Activated B cell treated with CpG ODN at 0.5 μM for 24 hours (primary cell): ENCODE results near the gene ORAI3. TPM values are rescaled to one million over a fixed set of nuclear protein-coding genes. Genes with fewer than 3 reads are reported as not detected.

Source experiments
- ATAC-seq: fragments of 200-7000 bp; cut with Tn5 transposase; one replicate; pipeline ENCODE4 v1.10.0; 2021; ENCODE audit warnings: low read depth, mild to moderate bottlenecking, moderate library complexity
- CTCF ChIA-PET: fragments of 350-600 bp; sonication (Branson Sonifier 250); formaldehyde crosslinking; loops from one replicate; lab custom pipeline; 2021; ENCODE audit warnings: antibody characterized with exemption; lab: Charles Lee
- POLR2A ChIA-PET: fragments of 350-600 bp; sonication (Branson Sonifier 250); formaldehyde crosslinking; loops from one replicate; lab custom pipeline; 2021; ENCODE audit warnings: antibody characterized with exemption; lab: Charles Lee
- DNase-seq: peaks from one replicate; pipeline ENCODE4 v3.0.0; 2022
- H3K27ac Mint-ChIP-seq: one replicate; pipeline ENCODE4 v1.8.0; 2020; ENCODE audit warnings: mixed read lengths
- H3K27me3 Mint-ChIP-seq: one replicate; pipeline ENCODE4 v1.8.0; 2021; ENCODE audit warnings: mixed read lengths
- H3K36me3 Mint-ChIP-seq: one replicate; pipeline ENCODE4 v1.8.0; 2021; ENCODE audit warnings: low read depth, mixed read lengths
- H3K4me1 Mint-ChIP-seq: one replicate; pipeline ENCODE4 v1.8.0; 2021; ENCODE audit warnings: mixed read lengths
- H3K4me3 Mint-ChIP-seq: one replicate; pipeline ENCODE4 v1.8.0; 2020; ENCODE audit warnings: mild to moderate bottlenecking, mixed read lengths
- H3K9me3 Mint-ChIP-seq: one replicate; pipeline ENCODE4 v1.8.0; 2020; ENCODE audit warnings: mixed read lengths
- CTCF ChIP-seq: fragments of 200-600 bp; IDR thresholded peaks from one replicate; pipeline ENCODE4 v1.8.0; 2022; ENCODE audit warnings: antibody characterized with exemption, mild to moderate bottlenecking
- intact Hi-C: fragments of 100-400 bp; cut with micrococcal nuclease; formaldehyde crosslinking; loops from one replicate; pipeline ENCODE4 v1.15.1; 2024
- total RNA-seq: library from RNA; stranded (reverse); gene quantifications from 2 replicates; pipeline ENCODE4 v1.2.3, GENCODE V29; 2022

The ORAI3 gene
- total RNA-seq, 1 donor from 2014 or later = 30.6 TPM

GRCh38 chr16:30957456-30958174 is 8.7 kb downstream of the ORAI3 start, which contains the start of gene SETD1A:
SETD1A (plus strand) TSS chr16:30957754; CDS start chr16:30958732, 978 bp downstream.
- H3K4me3 Mint-ChIP-seq = peak within 1 kb of the TSS; percentile 95
- ChIA-PET CTCF (no interaction called here), POLR2A (interaction anchor here (0.6 to 1.2 kb wide), 13 partner anchors 11 to 916 kb away, joined by 3 to 9 read pairs (median 3); partner anchors contain the start of genes ARMC5, KAT8, STX1B and ZNF267)
- H3K4me1 Mint-ChIP-seq = peaks cover 31% of the 10 kb centered on the region
- no peaks in the 10 kb centered on the region for H3K9me3 Mint-ChIP-seq
- TF ChIP-seq CTCF = no peak
- H3K36me3 Mint-ChIP-seq = peaks cover 46% of the 10 kb centered on the region
- intact Hi-C loops = loop anchor here (1.0 to 10.0 kb wide), 9 partner anchors 8 to 917 kb away; partner anchors contain the start of genes ARMC5, FBRS, KAT8 and ORAI3
- peak; percentile 87 for ATAC-seq
- peak within 1 kb of the TSS; percentile 99 for H3K27ac Mint-ChIP-seq
- H3K27me3 Mint-ChIP-seq = no peaks in the 10 kb centered on the region
- DNase-seq = peak; percentile 89

GRCh38 chr16:30958175-30959079 is 9.6 kb downstream of the ORAI3 start:
- CTCF ChIA-PET = interaction anchor here (1.7 kb wide), 1 partner anchor 9 kb away, joined by 4 read pairs; no protein-coding TSS in a partner anchor
- peak; percentile 15 for ATAC-seq
- intact Hi-C loops = loop anchor here (5.0 to 10.0 kb wide), 2 partner anchors 159 to 916 kb away; partner anchors contain the start of genes KAT8 and ZNF267

GRCh38 chr16:30961384-30961783 is 12.5 kb downstream of the ORAI3 start:
- H3K27ac Mint-ChIP-seq = no peak overlapping the region
- peaks cover 73% of the 10 kb centered on the region for H3K36me3 Mint-ChIP-seq
- ATAC-seq (no peak), DNase-seq (no peak)
- TF ChIP-seq CTCF = no peak
- H3K4me3 Mint-ChIP-seq = no peak overlapping the region
- H3K27me3 Mint-ChIP-seq = no peaks in the 10 kb centered on the region
- H3K4me1 Mint-ChIP-seq = peaks cover 24% of the 10 kb centered on the region
- ChIA-PET POLR2A (interaction anchor here (0.7 to 0.9 kb wide), 2 partner anchors 24 to 35 kb away, joined by 3 read pairs; partner anchors contain the start of gene HSD3B7), CTCF (interaction anchor here (0.9 kb wide), 1 partner anchor 41 kb away, joined by 4 read pairs; no protein-coding TSS in a partner anchor)
- intact Hi-C loops = no loop called here
- no peaks in the 10 kb centered on the region for H3K9me3 Mint-ChIP-seq

More at GRCh38 chr16:30958175-30959079, 9.6 kb downstream of the ORAI3 start:
- Mint-ChIP-seq H3K4me1 (peaks cover 29% of the 10 kb centered on the region), H3K27ac (peak overlapping the region; percentile 87), H3K27me3 (no peaks in the 10 kb centered on the region), H3K9me3 (no peaks in the 10 kb centered on the region), H3K36me3 (peaks cover 51% of the 10 kb centered on the region), H3K4me3 (peak overlapping the region; percentile 88)
- POLR2A ChIA-PET = interaction anchor here (0.6 to 1.2 kb wide), 13 partner anchors 11 to 502 kb away, joined by 3 to 9 read pairs (median 3); partner anchors contain the start of genes ARMC5, KAT8, ZNF646 and ZNF668
- no peak for TF ChIP-seq CTCF
- DNase-seq = no peak

- ChIA-PET POLR2A (interaction anchor here (0.6 to 0.7 kb wide), 2 partner anchors 157 to 213 kb away, joined by 3 read pairs; no protein-coding TSS in a partner anchor), CTCF (interaction anchor here (0.9 kb wide), 1 partner anchor 19 kb away, joined by 3 read pairs; no protein-coding TSS in a partner anchor)
- intact Hi-C loops = no loop called here
- Mint-ChIP-seq H3K27me3 (no peaks in the 10 kb centered on the region), H3K36me3 (peaks cover 82% of the 10 kb centered on the region), H3K4me3 (no peak overlapping the region), H3K27ac (no peak overlapping the region), H3K4me1 (peaks cover 16% of the 10 kb centered on the region), H3K9me3 (no peaks in the 10 kb centered on the region)
- no peak for TF ChIP-seq CTCF
- DNase-seq (no peak), ATAC-seq (no peak)
These were observed 15.2 kb downstream of the ORAI3 start for GRCh38 chr16:30963925-30964511.
